GM12878 (cell line): Measurements from ENCODE around the gene TMPRSS7. TPM values are rescaled to one million over a fixed set of nuclear protein-coding genes. Genes with fewer than 3 reads are reported as not detected.

Experiments
- BHLHE40 ChIP-seq, 2 experiments: fragments of 450-650 bp in 1 of 2; IDR thresholded peaks; 2 replicates each; pipeline ENCODE4 v1.6.1; 2011 to 2017; ENCODE audit warnings: low read depth in 2 of 2, borderline replicate concordance in 1 of 2, improper control_type of control experiment in 1 of 2, low read length in 1 of 2, mild to moderate bottlenecking in 1 of 2
- RAD51 ChIP-seq: fragments of 450-650 bp; IDR thresholded peaks from 2 replicates; pipeline ENCODE4 v1.6.1; 2016; ENCODE audit warnings: moderate library complexity, mild to moderate bottlenecking, inconsistent platforms
- SMAD5 ChIP-seq: IDR thresholded peaks from 2 replicates; pipeline ENCODE4 v1.6.1; 2016; ENCODE audit warnings: antibody characterized with exemption, low read depth
- polyA plus RNA-seq, 11 experiments: library from polyadenylated mRNA; depleted of rRNA in 4 of 11; unstranded in 6 of 11; stranded (reverse) in 5 of 11; fragments of >200 nt; fragmentation: Nextera tagmentation in 4 of 11; fragmentation: Illumina TruSeq in 1 of 11; extraction: Ambion mirVana in 4 of 11; extraction: Trizol in 1 of 11; gene quantifications; 1 replicate in 1 of 11; 2 replicates in 10 of 11; pipeline versions ENCODE4 v1.2.1 to v1.2.3, GENCODE V29; 2011 to 2016; ENCODE audit warnings: inconsistent platforms in 2 of 11, missing spikeins in 2 of 11, low read depth in 1 of 11
- total RNA-seq, 4 experiments: library from RNA; depleted of rRNA in 3 of 4; stranded (reverse); fragments of >200 nt in 3 of 4; fragmentation: Illumina TruSeq in 1 of 4; extraction: Trizol in 1 of 4; gene quantifications; 2 replicates each; pipeline versions ENCODE4 v1.2.1 to v1.2.3, GENCODE V29; 2013 to 2021
- TF ChIP-seq, protein P1 (sequence below): fragments of 450-650 bp; IDR thresholded peaks from 2 replicates; pipeline ENCODE4 v1.6.1; 2017; ENCODE audit warnings: mild to moderate bottlenecking, moderate library complexity
- TF ChIP-seq, protein P2 (sequence below): fragments of 450-650 bp; formaldehyde crosslinking; IDR thresholded peaks from 2 replicates; pipeline ENCODE4 v1.4.0; 2022; ENCODE audit warnings: mild to moderate bottlenecking, moderate library complexity

The TMPRSS7 gene
- total and polyA plus RNA-seq, 10 of the 15 experiments (the other 5 are each of a cell fraction or from before 2014, with no cell fraction given), result 0.03 TPM; not detected in 9

DNA sequence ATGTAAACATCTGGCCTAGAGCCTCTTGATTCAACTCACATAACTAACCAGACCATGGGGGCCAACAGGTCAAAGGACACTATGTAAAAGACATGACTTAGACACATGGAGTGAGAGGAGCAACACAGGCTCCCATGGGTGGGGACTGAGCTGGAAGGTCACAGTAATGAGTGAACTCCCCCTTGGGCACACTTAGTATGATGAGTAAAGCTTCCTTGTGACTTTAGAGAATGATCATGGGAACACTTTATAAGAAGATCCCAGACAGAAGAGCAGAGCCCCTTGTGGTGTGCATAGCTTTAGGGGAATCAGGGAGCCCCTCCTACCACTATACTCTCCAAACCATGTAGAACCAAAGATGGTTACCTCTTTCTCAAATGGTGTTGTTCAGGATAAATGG lies 88.3 kb downstream of the TMPRSS7 start (continued):
- TF ChIP-seq SMAD5, result 0 out of 2 replicates have a peak, but pooled peaks have one; percentile 38
- TF ChIP-seq, protein P1, sequence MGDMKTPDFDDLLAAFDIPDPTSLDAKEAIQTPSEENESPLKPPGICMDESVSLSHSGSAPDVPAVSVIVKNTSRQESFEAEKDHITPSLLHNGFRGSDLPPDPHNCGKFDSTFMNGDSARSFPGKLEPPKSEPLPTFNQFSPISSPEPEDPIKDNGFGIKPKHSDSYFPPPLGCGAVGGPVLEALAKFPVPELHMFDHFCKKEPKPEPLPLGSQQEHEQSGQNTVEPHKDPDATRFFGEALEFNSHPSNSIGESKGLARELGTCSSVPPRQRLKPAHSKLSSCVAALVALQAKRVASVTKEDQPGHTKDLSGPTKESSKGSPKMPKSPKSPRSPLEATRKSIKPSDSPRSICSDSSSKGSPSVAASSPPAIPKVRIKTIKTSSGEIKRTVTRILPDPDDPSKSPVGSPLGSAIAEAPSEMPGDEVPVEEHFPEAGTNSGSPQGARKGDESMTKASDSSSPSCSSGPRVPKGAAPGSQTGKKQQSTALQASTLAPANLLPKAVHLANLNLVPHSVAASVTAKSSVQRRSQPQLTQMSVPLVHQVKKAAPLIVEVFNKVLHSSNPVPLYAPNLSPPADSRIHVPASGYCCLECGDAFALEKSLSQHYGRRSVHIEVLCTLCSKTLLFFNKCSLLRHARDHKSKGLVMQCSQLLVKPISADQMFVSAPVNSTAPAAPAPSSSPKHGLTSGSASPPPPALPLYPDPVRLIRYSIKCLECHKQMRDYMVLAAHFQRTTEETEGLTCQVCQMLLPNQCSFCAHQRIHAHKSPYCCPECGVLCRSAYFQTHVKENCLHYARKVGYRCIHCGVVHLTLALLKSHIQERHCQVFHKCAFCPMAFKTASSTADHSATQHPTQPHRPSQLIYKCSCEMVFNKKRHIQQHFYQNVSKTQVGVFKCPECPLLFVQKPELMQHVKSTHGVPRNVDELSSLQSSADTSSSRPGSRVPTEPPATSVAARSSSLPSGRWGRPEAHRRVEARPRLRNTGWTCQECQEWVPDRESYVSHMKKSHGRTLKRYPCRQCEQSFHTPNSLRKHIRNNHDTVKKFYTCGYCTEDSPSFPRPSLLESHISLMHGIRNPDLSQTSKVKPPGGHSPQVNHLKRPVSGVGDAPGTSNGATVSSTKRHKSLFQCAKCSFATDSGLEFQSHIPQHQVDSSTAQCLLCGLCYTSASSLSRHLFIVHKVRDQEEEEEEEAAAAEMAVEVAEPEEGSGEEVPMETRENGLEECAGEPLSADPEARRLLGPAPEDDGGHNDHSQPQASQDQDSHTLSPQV, result no peak
- TF ChIP-seq, protein P2, sequence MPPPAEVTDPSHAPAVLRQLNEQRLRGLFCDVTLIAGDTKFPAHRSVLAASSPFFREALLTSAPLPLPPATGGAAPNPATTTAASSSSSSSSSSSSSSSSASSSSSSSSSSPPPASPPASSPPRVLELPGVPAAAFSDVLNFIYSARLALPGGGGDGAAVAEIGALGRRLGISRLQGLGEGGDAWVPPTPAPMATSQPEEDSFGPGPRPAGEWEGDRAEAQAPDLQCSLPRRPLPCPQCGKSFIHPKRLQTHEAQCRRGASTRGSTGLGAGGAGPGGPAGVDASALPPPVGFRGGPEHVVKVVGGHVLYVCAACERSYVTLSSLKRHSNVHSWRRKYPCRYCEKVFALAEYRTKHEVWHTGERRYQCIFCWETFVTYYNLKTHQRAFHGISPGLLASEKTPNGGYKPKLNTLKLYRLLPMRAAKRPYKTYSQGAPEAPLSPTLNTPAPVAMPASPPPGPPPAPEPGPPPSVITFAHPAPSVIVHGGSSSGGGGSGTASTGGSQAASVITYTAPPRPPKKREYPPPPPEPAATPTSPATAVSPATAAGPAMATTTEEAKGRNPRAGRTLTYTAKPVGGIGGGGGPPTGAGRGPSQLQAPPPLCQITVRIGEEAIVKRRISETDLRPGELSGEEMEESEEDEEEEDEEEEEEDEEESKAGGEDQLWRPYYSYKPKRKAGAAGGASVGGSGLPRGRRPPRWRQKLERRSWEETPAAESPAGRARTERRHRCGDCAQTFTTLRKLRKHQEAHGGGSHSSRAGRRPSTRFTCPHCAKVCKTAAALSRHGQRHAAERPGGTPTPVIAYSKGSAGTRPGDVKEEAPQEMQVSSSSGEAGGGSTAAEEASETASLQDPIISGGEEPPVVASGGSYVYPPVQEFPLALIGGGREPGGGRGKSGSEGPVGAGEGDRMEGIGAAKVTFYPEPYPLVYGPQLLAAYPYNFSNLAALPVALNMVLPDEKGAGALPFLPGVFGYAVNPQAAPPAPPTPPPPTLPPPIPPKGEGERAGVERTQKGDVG (CRISPR knock-in tag), result 0 out of 2 replicates have a peak, but pooled peaks have one; percentile 2
- TF ChIP-seq BHLHE40 (IDR thresholded peaks at IDR 0.05; ENCODE audit: borderline replicate concordance in 1 of 2, low read depth in 2 of 2, low read length in 1 of 2), result no peak
- peak; percentile 9; the same call in 1 of the 2 replicates for TF ChIP-seq RAD51
